SHP77 treated with DMSO at 0.1 percent for 48 hours (cell line): ENCODE data around the gene DMKN.
"Not testable (repeated sequence)": the region's sequence is repeated elsewhere in the genome, so short reads cannot be mapped to it uniquely, and the experiment has no call there.

ENCODE experiments used
- DNase-seq: peaks from one replicate; lab custom pipeline; 2025; lab: John Stamatoyannopoulos, UW

The DMKN gene

DNA sequence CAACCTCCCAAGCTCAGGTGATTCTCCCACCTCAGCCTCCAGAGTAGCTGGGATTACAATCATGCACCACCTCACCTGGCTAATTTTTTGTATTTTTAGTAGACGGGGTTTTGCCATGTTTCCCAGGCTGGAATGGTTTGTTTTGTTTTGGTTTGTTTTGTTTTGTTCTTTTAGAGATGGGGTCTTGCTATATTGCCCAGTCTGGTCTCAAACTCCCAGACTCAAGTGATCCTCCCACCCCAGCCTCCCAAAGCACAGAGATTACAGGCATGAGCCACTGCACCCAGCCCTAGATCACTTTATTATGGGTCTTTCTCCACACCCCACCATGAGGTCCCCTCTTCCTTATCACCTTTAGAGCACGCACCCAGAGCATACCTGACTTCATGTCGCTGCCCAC, 15.2 kb downstream of the DMKN start:
- DNase-seq, result no peak

DNA sequence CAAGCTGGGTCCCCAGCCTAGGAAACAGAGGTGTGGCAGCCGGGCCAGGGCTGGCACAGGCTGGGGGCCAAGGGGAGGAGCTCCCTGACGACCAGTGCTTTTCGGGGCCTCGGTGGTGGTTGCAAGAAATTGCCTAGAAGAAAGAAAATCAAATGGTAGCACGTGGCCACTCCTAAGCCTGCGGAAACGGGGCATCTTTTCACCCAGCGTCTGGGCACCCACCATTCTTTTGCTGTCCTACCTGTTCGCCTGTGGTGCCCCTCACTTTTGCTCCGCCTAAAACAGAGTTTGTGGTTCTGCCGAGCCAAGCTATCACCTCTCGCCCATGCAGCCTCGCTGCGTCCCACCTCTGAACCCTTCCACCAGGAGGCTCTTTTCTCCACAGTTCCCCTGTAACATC, 16.0 kb downstream of the DMKN start:
- DNase-seq, result no peak

DNA sequence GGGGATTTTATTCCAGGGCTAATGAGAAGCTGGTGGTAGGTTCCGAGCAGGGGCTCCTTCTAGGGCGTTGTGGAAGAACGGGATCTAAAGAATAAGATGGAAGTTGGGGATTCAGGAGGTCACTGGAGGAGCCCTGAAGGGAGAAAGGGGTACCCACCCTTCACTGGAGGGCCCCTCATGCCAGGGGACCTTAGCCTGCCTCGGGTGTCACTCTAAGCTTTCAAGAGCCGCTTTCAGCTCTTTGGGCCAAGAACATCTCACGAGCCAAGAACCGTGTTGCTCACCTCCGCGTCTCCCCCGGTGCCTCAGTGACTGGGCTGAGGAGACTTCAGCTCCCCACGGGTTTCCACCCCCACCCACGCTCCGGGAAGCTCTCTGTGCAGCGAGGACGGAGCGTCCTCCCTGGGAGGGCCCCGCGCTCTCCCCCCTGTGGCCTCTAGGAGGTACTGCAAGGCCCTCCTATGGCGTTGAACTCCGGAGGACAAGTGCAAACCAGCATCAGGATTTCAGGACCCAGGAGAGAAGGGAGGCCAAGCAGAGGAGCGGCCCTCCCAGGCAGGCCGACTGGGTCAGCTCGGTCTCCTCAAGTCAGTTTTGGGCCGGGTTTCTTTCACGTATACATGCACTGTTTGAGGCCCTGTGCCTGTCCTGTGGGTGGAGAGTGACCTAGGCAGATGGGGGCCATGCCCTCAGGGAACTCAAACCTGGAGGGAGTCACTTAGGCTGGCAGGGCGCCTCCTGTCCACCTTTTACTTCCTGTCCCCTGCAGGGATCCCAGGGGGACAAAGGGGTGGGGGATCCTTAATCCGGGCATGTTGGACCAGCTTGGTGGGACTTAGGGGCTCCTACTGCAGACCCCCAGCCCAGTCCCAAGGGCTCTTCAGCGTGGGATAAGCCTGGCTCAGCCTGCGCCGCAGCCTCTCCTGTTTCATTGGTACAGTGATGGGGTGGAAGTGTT, 18.1 kb downstream of the DMKN start:
- DNase-seq, result no peak

DNA sequence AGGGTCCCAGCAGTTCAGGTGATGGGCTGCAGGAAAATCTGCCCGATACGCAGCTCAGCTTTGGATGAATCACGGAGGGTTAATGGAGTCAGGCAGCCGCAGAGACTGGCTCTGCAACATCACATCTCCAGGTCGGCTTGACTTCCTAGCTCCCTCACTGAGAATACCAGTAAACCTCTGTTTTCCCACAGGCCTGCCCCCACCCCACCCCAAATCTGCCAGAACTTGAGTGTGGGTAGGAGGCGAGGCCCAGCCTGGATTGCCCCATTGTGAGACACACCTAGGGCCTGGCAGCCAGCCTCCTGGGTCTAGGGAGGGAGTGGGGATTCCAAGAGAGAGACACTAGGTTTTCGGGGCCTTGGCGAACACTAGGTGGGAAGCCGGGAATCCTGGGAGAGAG, 19.5 kb downstream of the DMKN start:
- DNase-seq, result no peak

DNA sequence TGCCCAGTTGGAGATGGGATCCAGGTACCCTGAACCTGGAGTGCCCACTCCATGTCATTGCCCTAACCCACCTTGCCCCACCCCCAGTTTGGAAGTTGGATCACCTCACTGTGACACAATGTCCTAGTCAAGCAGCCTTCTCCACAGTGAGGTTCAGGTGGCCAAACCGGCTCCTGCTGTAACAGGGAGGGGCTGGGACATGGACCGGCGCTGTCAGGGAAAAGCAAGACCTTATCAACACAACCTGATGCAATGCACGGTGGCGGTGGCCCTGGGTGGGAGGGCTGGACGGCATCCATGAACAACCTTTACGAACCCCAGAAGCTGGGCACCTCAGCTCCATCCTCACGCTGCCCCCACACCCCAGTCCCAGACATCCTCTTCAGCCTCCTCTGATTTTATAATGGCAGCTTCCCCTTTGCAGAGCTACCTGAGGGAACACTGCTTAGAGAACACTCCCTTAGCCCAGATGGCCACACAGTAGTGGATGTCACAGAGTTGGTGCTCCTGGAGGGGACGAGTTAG, 21.6 kb downstream of the DMKN start:
- no peak for DNase-seq

DNA sequence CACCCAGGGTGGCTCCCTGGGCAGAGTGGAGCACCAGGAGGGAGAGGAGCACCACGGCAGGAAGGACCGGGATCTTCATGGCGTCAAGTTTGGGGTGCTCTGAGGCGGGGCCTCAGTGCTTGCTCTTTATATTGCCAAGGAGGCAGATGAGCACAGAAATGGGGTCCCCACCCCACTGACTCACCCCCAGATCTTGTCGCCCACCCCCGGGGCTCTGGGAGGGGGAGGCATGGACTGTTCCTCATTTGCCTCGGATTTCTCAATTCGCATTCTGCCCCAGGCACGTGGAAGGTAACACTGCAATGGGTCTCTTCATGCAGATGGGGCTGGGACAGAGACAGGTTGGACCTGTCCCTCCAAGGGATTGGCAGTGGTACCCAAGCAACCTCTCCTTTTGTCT, 23.1 kb downstream of the DMKN start, which contains the start of gene KRTDAP:
Gene KRTDAP (minus strand): TSS at position 101 of the 400 bp plus-strand sequence. CDS start 22 bp downstream, at position 79.
- DNase-seq, result no peak

DNA sequence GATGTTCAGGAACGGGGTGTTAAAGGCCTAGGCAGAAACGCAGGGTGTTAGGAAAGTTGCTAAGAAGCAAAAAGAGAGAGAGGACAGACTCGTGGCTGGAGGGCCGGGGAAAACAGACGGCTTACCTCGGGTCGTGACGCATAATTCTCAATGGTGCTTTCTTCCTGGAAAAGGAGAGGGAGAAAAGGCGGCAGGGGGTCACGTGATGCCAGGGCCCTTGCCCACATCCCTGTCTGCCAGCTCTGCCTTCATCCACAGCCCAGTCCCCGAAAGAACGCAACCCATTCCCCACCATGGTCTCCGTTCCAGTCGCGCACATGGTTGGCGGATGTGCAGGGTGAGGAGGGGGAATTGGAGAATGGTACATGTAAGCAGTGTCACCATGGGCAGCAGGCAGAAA, 24.8 kb downstream of the DMKN start:
- no peak for DNase-seq

DNA sequence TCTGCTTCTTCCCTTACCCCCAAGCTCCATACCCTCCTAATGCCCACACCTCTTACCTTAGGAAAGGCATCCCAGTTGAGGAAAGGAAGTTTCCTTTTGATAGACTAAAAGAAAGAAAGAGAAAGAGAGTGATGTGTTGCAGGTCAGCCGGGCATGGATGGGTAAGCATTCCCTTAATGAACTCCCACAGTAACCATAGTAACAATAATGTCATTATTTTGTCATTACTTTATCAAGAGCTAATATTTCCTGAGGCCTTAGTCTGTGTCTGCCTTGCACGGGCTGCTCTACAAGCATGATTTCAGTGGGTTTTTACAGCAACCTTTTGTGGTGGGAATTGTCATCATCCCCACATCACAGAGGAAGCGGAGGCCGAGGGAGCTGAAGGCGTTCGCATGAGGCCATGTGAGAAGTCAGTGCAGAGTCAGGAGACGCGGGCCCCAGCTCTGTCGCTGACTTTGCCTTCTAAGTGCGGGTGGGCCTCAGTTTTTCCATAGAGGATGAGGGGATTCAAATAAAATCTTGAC, 25.7 kb downstream of the DMKN start:
- no peak for DNase-seq

DNA sequence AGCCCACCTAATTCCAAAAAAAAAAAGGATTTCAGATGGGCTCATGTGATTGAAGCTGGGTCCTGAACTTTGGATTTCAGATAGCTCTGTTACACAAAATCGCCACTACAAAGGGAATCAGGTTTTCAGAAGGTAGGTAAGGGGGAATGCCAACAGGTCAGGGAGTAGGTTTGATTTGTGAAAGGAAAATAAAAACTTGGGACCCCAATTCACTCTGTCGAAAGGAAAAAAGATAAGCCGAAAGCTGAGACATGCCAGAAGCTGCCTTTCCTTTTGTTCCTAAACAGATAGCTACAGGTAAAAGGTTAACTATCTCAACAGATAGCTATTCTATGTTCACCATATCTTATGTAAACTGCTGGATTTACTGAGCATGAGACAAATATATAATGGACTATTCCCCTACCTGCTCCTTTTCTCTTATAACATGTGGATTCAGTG, 27.2 kb downstream of the DMKN start:
- no peak for DNase-seq

DNA sequence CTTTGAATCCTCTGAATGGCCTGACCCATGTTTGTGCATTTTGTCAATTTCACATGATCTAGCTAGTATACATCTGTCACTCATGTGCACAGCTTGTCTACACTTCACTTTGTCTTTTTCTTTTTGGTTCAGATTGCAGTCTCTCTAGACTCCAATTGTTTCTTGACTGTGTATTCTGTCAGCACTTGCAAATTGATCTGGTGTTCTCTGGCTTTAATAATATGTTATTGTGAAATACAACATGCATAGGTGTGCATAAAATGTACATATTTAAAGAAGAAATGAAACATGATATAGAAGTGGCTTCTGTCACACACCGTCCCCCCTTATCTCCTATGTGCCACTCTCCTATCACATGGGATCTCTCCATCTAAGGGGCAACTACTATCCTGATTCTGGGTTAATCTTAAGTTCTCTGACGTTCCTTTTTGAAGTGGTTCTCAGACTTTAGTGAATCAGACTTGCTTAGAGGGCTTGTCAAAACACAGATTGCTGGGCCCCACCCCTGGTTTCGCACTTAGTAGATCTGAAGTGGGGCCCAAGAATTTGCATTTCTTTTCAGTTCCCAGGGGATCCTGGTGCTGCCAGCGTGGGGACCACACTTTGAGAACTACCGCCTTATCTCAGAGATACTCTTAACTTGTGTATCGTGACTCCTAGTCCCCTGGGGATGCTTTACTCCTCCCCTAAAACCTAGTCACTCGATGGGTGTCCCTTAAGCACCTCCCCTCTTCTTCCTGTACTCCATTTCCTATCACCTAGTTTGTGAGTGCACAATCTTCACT, 29.0 kb downstream of the DMKN start:
- DNase-seq, result no peak

DNA sequence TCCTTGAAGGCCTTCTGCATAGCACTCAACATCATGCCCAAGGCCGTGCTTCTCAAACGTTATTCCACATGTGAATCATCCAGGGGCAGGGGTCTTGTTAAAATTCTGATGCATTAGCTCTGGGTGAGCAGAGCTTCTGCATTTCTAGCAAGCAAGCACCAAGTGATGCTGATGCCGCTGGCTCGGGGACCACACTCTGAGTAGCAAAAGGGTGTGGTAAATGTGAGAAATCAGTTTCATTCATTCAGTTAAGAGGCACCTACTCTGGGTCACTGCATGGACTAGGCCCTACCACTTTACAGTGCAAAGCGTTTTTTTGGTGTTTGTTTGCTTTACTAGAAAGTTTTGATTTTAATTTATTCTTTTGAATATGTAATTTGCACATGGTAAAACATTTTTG, 30.4 kb downstream of the DMKN start:
- DNase-seq, result no peak

DNA sequence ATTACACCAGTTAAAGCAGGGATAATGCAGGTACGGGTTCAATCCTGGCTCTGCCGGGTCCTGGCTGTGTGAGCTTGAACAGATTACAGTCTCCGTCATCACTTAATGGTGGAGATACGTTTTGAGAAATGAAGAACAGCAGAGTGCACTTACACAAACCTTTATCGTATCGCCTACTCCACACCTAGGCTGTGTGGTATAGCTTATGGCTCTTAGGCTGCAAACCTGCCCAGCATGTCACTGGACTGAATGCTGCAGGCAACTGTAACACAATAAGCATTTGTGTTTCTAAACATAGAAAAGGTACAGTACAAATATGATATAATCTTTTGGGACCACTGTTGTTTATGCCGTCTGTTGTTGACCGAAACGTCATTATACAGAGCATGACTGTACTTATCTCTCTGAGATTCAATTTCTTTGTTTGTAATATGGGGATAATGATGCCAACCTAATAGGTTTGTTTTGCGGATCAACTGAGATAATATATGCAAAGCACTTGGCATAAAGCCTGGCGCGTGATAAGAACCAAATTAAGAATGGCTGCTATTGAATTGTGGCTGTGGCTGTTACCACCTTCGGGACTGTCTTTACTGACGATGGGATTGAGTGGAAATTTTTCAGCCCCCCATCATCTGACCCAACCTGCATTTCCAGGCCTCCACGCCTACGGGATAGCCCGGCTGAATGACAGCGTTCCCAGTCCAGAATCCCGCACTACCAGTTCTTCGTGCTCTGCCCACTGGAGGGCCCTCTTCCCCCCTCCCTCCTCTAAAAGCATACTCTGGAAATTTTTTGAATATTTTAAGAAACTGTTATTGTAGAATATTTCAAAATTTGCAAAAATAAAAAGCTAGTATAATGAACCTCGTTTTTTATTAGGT, 34.4 kb downstream of the DMKN start:
- no peak for DNase-seq

DNA sequence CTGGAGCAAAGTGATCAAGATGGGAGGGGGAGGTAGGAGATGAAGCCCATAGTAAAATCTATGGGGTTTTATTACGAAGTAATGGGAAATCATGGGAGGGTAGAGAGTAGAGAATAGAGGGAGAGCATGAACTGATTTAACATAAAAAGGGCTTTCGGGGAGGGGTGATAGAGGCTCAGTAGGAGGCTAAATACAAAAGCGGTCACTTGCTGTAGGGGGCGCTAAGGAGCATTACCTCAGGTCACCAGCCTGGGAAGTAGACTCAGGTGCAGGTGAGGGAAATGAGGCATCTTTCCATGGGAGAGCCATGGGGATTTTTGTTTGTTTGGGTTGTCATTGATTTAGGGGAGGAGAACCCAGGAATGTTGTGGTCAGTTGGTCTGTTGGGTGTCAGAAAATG, 37.3 kb downstream of the DMKN start:
- no peak for DNase-seq

DNA sequence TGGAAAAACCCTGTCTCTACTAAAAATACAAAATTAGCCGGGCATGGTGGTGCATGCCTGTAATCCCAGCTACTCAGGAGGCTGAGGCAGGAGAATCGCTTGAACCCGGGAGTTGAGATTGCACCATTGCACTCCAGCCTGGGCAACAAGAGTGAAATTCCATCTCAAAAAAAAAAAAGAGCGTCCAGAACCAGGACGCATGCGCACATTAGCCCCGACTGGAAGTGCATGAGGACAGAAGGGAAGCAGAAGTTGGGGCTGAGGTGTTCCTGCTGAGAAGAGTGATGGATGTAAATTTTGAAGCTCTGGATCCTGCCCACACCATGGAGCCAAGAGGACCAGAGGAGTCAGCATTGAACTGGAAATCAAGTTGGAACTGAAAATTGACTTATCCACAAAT, 38.9 kb downstream of the DMKN start:
- not testable (repeated sequence) for DNase-seq

DNA sequence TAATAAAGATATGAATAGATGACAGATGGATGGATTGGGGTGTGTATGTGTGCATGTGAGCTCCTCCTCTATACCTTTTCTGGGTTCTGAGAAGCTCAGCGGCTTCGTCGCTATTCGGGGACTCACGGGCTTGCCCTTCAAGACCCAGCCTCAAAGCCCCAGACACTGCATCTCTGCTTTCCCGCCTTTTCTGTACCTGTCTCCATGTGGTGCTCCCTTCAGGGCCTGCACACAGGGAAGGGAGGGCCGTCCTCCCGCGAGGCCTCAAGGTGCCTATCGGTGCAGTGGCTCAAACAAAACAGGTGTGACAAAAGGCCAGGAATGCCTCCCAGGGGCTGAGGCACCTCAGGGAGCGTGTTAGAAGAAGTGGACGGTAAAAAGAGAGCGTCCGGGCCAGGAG, 39.3 kb downstream of the DMKN start:
- DNase-seq, result no peak

DNA sequence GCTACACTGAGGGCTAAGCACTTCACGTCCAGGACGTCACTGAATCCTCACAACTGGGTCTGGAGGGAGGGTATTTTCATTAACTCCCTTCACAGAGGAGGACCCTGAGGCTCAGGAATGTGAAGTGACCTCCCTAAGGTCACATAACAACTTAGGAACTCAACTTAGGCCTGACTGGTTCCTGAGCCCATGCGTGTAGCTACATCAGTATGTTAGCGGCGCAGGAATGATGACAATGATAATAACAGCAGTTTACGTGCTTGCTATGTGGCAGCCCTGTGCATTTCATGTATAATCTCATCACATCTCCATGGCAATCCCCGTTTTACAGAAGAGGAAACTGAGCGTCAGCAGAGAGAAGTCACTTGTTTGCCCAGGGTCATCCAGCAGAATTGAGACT, 41.5 kb downstream of the DMKN start:
- DNase-seq, result no peak

DNA sequence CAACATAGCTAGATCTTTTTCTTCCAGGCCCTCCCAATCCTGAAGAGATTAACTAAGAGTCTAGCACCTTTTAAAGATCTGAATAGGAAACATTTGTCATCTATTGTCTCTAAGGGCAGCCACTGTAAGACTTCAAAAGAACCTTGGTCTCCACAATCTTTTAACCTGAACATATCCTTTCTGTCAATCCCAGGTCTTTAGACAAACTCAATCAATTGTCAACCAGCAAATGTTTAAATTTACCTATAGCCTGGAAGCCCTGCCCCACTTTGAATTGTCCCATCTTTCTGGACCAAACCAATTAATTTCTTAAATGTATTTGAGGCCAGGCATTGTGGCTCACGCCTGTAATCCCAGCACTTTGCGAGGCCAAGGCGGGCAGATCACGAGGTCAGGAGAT, 42.4 kb downstream of the DMKN start:
- DNase-seq, result not testable (repeated sequence)

DNA sequence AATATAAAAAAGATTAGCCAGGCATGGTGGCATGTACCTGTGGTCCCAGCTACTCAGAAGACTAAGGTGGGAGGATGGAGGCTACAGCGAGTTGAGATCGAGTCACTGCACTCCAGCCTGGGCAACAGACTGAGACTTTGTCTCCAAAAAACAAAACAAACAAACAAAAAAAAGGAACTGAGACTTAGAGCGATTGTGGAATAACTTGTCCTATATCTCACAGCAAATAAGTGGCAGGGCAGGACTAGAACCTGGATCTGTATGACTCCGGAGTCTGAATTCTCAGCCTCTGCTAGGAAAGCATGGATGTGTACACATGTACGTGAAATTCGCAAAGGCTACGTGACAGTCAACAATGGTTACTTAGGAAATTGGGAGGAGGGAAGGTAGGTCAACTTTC, 43.3 kb downstream of the DMKN start:
- no peak for DNase-seq

DNA sequence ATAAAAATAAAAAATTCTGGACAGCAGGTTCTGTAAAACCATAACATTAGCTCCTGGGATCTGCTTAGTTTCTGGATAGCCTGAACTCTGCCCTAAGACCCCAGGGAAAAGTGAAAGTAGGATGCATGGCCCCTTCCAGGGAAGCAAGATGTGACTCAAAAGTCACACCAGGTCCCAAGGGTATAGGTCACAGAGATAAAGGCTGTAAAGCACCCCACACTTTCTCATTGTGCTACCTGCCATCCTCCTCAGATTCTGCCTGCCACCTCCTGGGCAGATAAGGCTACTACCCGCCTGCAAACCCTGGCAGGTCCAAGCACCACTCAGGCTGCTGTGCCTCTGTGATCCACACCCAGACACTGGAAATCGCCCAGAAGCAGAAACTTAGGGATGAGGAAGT, 44.8 kb downstream of the DMKN start:
- DNase-seq, result no peak

DNA sequence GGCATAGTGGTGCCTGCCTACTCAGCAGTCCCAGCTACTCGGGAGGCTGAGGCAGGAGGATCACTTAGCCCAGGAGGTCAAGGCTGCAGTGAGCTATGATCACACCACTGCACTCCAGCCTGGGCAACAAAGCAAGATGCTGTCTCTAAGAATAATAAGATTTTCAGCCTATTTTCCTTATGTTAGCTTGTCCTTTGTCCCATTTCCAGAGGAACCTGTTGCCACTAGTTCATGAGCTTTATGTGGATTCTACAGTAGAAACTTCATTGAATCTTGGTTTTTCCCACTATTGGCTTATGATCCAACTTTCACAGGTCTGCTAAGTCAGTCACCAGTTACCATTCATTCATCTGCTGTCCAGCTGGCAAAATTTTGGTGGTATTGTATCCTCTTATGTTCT, 47.2 kb downstream of the DMKN start:
- no peak for DNase-seq

DNA sequence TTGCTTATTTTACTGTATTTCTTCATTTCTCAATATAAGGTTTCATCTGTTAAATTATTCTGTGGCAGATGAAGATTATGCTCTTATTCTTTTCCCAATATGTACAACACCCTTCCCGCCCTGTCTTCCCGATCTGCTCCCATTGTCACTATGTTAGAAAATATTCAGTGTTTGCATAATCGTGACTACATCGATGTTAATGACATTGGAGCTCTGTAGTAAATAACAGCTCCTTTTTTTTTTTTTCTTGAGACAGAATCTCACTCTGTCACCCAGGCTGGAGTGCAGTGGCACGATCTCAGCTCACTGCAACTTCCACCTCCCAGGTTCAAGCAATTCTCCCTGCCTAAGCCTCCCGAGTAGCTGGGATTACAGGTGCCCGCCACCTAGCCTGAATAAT, 50.5 kb downstream of the DMKN start:
- DNase-seq, result not testable (repeated sequence)
